ENCODE results near the gene PHF10. TPM values are rescaled to one million over a fixed set of nuclear protein-coding genes. Genes with fewer than 3 reads are reported as not detected.

The PHF10 gene
- total and polyA plus RNA-seq, 2 donors (not counting 3 experiments of a cell fraction or from before 2014, with no cell fraction given), result 19.1 to 62.4 TPM

- Histone ChIP-seq H3K36me3 (ENCODE audit: control insufficient read depth in 2 of 2, extremely low read depth in 1 of 2, insufficient read depth in 2 of 2, low read length in 2 of 2) (peaks cover 3 to 13% of the 10 kb centered on the region in 2 experiments), H3K27me3 (ENCODE audit: control insufficient read depth in 2 of 2, insufficient read depth in 2 of 2, low read length in 2 of 2) (no peaks in the 10 kb centered on the region), H3K9me1 (replicated peaks; ENCODE audit: control insufficient read depth, extremely low read depth, insufficient read depth, low read length) (no peaks in the 10 kb centered on the region), H4K20me1 (replicated peaks; ENCODE audit: control insufficient read depth, extremely low read depth, insufficient read depth, low read length) (no peaks in the 10 kb centered on the region), H2AFZ (ENCODE audit: low read depth, low read length) (no peak overlapping the region), H3K9ac (replicated peaks; ENCODE audit: extremely low read depth, insufficient read depth, low read length) (no peak overlapping the region), H3K27ac (ENCODE audit: insufficient read depth, low read depth, low read length) (no peak overlapping the region), H3K4me3 (replicated peaks in 1 of 3; ENCODE audit: insufficient read depth in 1 of 3, low read depth in 1 of 3, low read length in 3 of 3) (no peak overlapping the region), H3K79me2 (ENCODE audit: control insufficient read depth, insufficient read depth, low read length) (no peaks in the 10 kb centered on the region), H3K4me2 (ENCODE audit: insufficient read depth, low read length) (no peak overlapping the region), H3K4me1 (ENCODE audit: control insufficient read depth, extremely low read depth, insufficient read depth, low read length) (no peaks in the 10 kb centered on the region), H3K9me3 (replicated peaks; ENCODE audit: control insufficient read depth, insufficient read depth, low read length) (no peaks in the 10 kb centered on the region)
- no TSS peak for BruUV-seq (replicated peaks)
- intact Hi-C loops (cut with micrococcal nuclease) (no loop called here), dilution Hi-C loops (cut with MboI; ENCODE audit: extremely low pct_ligation_motif_present, low sequenced_read_pairs) (no loop called here)
- POLR2A ChIA-PET, result no interaction called here
- TF ChIP-seq FOS (IDR thresholded peaks at IDR 0.05; ENCODE audit: borderline replicate concordance, insufficient read depth, low read length) (no peak), MAX (IDR thresholded peaks at IDR 0.05; ENCODE audit: insufficient read depth, insufficient read length) (no peak)
- FAIRE-seq (no peak), DNase-seq (ENCODE audit: low read depth, low spot score) (no peak)
- CTCF ChIA-PET, result no interaction called here
Measured at GRCh38 chr6:169766921-169767736, 42.8 kb upstream of the PHF10 start.

- no peak for FAIRE-seq
- H3K4me1 ChIP-seq (ENCODE audit: control insufficient read depth, extremely low read depth, insufficient read depth, low read length), result no peaks in the 10 kb centered on the region
- DNase-seq (ENCODE audit: low read depth, low spot score), result no peak
- H3K27me3 ChIP-seq (ENCODE audit: control insufficient read depth in 2 of 2, insufficient read depth in 2 of 2, low read length in 2 of 2), result no peaks in the 10 kb centered on the region
- H3K79me2 ChIP-seq (ENCODE audit: control insufficient read depth, insufficient read depth, low read length), result no peaks in the 10 kb centered on the region
- H3K4me3 ChIP-seq (replicated peaks in 1 of 3; ENCODE audit: insufficient read depth in 1 of 3, low read depth in 1 of 3, low read length in 3 of 3), result no peak overlapping the region
- TF ChIP-seq FOS (IDR thresholded peaks at IDR 0.05; ENCODE audit: borderline replicate concordance, insufficient read depth, low read length) (no peak), GATA2 (IDR thresholded peaks at IDR 0.05; ENCODE audit: insufficient read depth, insufficient read length, low read depth, low read length) (no peak), MYC (IDR thresholded peaks at IDR 0.05; ENCODE audit: low read depth, low read length) (no peak), JUN (IDR thresholded peaks at IDR 0.05; ENCODE audit: borderline replicate concordance, insufficient read depth, insufficient read length, low read depth) (no peak), POLR2A (IDR thresholded peaks at IDR 0.05; ENCODE audit: low read depth, low read length) (no peak), MAX (IDR thresholded peaks at IDR 0.05; ENCODE audit: insufficient read depth, insufficient read length) (no peak), POLR2AphosphoS5 (IDR thresholded peaks at IDR 0.05; ENCODE audit: insufficient read depth, low read depth, low read length) (no peak), EZH2 (IDR thresholded peaks at IDR 0.05; ENCODE audit: borderline replicate concordance, low read depth, low read length, severe bottlenecking) (no peak), CTCF (IDR thresholded peaks at IDR 0.05; ENCODE audit: extremely low read depth in 1 of 2, insufficient read depth in 1 of 2, low read depth in 1 of 2, low read length in 2 of 2) (no peak)
- BruUV-seq (replicated peaks), result no TSS peak
- H3K9ac ChIP-seq (replicated peaks; ENCODE audit: extremely low read depth, insufficient read depth, low read length), result no peak overlapping the region
- no peaks in the 10 kb centered on the region for H4K20me1 ChIP-seq (replicated peaks; ENCODE audit: control insufficient read depth, extremely low read depth, insufficient read depth, low read length)
- ChIA-PET CTCF (no interaction called here), POLR2A (no interaction called here)
- H2AFZ ChIP-seq (ENCODE audit: low read depth, low read length), result no peak overlapping the region
- no peaks in the 10 kb centered on the region for H3K9me3 ChIP-seq (replicated peaks; ENCODE audit: control insufficient read depth, insufficient read depth, low read length)
- H3K4me2 ChIP-seq (ENCODE audit: insufficient read depth, low read length), result no peak overlapping the region
- intact Hi-C loops (cut with micrococcal nuclease), result no loop called here
- dilution Hi-C loops (cut with MboI; ENCODE audit: extremely low pct_ligation_motif_present, low sequenced_read_pairs), result no loop called here
- H3K27ac ChIP-seq (ENCODE audit: insufficient read depth, low read depth, low read length), result no peak overlapping the region
- no peaks in the 10 kb centered on the region for H3K9me1 ChIP-seq (replicated peaks; ENCODE audit: control insufficient read depth, extremely low read depth, insufficient read depth, low read length)
- H3K36me3 ChIP-seq (ENCODE audit: control insufficient read depth in 2 of 2, extremely low read depth in 1 of 2, insufficient read depth in 2 of 2, low read length in 2 of 2), result peaks cover 3 to 10% of the 10 kb centered on the region in 2 experiments
Measured at GRCh38 chr6:169766232-169766631, 41.9 kb upstream of the PHF10 start.
